GM23338 (cell line): ENCODE measurements around the gene RGS8. TPM values are rescaled to one million over a fixed set of nuclear protein-coding genes. Genes with fewer than 3 reads are reported as not detected.

Source experiments
- ATAC-seq: fragments of 200-7000 bp; cut with Tn5 transposase; 3 replicates; pipeline ENCODE4 v1.9.1; 2020
- DNase-seq: peaks from one replicate; pipeline ENCODE4 v3.0.0-alpha.2; 2015; ENCODE audit warnings: low spot score
- H2AFZ ChIP-seq: fragments of 200-600 bp; sonication (generic); 2 replicates; pipeline ENCODE4 v1.8.0; 2016; ENCODE audit warnings: antibody characterized with exemption, mild to moderate bottlenecking, moderate library complexity
- H3F3A ChIP-seq: fragments of 200-600 bp; sonication (generic); replicated peaks from 2 replicates; pipeline ENCODE4 v1.8.0; 2017; ENCODE audit warnings: antibody characterized with exemption, mixed run types, low read depth
- H3K27ac ChIP-seq: fragments of 200-600 bp; sonication (generic); 2 replicates; pipeline ENCODE4 v1.6.1; 2016; ENCODE audit warnings: low read depth
- H3K27me3 ChIP-seq: fragments of 200-600 bp; sonication (generic); 2 replicates; pipeline ENCODE4 v1.8.0; 2016; ENCODE audit warnings: mild to moderate bottlenecking, mixed run types, moderate library complexity; ENCODE audit not compliant: insufficient read depth
- H3K36me3 ChIP-seq: fragments of 200-600 bp; sonication (generic); 2 replicates; pipeline ENCODE4 v1.8.0; 2016; ENCODE audit warnings: mild to moderate bottlenecking; ENCODE audit not compliant: insufficient read depth
- H3K4me1 ChIP-seq: fragments of 200-600 bp; sonication (generic); 2 replicates; pipeline ENCODE4 v1.8.0; 2016; ENCODE audit warnings: mild to moderate bottlenecking, moderate library complexity; ENCODE audit not compliant: insufficient read depth
- H3K4me2 ChIP-seq: fragments of 200-600 bp; sonication (generic); 2 replicates; pipeline ENCODE4 v1.7.1; 2017; ENCODE audit warnings: mixed run types
- H3K4me3 ChIP-seq: fragments of 200-600 bp; sonication (generic); 2 replicates; pipeline ENCODE4 v1.6.1; 2016; ENCODE audit warnings: mixed run types
- H3K79me2 ChIP-seq: fragments of 200-600 bp; sonication (generic); replicated peaks from 2 replicates; pipeline ENCODE4 v1.8.0; 2017; ENCODE audit warnings: mild to moderate bottlenecking; ENCODE audit not compliant: insufficient read depth
- H3K9me2 ChIP-seq: fragments of 200-600 bp; sonication (generic); 2 replicates; pipeline ENCODE4 v1.8.0; 2017; ENCODE audit not compliant: insufficient read depth
- H4K20me1 ChIP-seq: fragments of 200-600 bp; sonication (generic); replicated peaks from 2 replicates; pipeline ENCODE4 v1.8.0; 2017; ENCODE audit warnings: mild to moderate bottlenecking; ENCODE audit not compliant: insufficient read depth
- H3K27ac Mint-ChIP-seq: 2 replicates; pipeline ENCODE4 v1.8.0; 2020; ENCODE audit warnings: inconsistent platforms, mild to moderate bottlenecking, moderate library complexity, mixed read lengths
- H3K27me3 Mint-ChIP-seq: 3 replicates; pipeline ENCODE4 v1.8.0; 2022; ENCODE audit warnings: low read depth, mild to moderate bottlenecking, moderate library complexity, mixed read lengths, inconsistent platforms; ENCODE audit not compliant: insufficient read depth, poor library complexity
- H3K36me3 Mint-ChIP-seq: 3 replicates; pipeline ENCODE4 v1.8.0; 2021; ENCODE audit warnings: low read depth, mild to moderate bottlenecking, inconsistent platforms, moderate library complexity, mixed read lengths
- H3K4me1 Mint-ChIP-seq: 3 replicates; pipeline ENCODE4 v1.8.0; 2020; ENCODE audit warnings: mild to moderate bottlenecking, inconsistent platforms, mixed read lengths
- H3K4me3 Mint-ChIP-seq: 3 replicates; pipeline ENCODE4 v1.8.0; 2021; ENCODE audit warnings: moderate library complexity, mild to moderate bottlenecking, inconsistent platforms, mixed read lengths
- H3K9me3 Mint-ChIP-seq: 3 replicates; pipeline ENCODE4 v1.8.0; 2020; ENCODE audit warnings: moderate library complexity, mild to moderate bottlenecking, inconsistent platforms, mixed read lengths
- CREB1 ChIP-seq: fragments of 250-450 bp; sonication (Bioruptor Pico); IDR thresholded peaks from 2 replicates; pipeline ENCODE4 v1.5.0; 2020; ENCODE audit warnings: low read depth, mild to moderate bottlenecking, moderate library complexity
- EZH2phosphoT487 ChIP-seq: fragments of 200-600 bp; sonication (generic); IDR thresholded peaks from one replicate; pipeline ENCODE4 v1.8.1; 2018; ENCODE audit warnings: antibody characterized with exemption; ENCODE audit not compliant: unreplicated experiment
- NANOG ChIP-seq: IDR thresholded peaks from 2 replicates; pipeline ENCODE4 v1.6.1; 2016; ENCODE audit warnings: antibody characterized with exemption, borderline replicate concordance
- POLR2AphosphoS5 ChIP-seq: IDR thresholded peaks from 2 replicates; pipeline ENCODE4 v1.6.1; 2016; ENCODE audit warnings: antibody characterized with exemption, low read depth
- ZNF114 ChIP-seq: fragments of 250-450 bp; sonication (Bioruptor Pico); IDR thresholded peaks from 2 replicates; pipeline ENCODE4 v1.5.0; 2020; ENCODE audit warnings: mild to moderate bottlenecking, moderate library complexity
- ZNF331 ChIP-seq: fragments of 250-450 bp; sonication (Bioruptor Pico); IDR thresholded peaks from 2 replicates; pipeline ENCODE4 v1.5.0; 2020; ENCODE audit warnings: low read depth, mild to moderate bottlenecking, moderate library complexity
- polyA plus RNA-seq: library from polyadenylated mRNA; unstranded; fragments of >200 nt; fragmentation: Nextera tagmentation; extraction: Ambion mirVana; gene quantifications from 2 replicates; pipeline ENCODE4 v1.2.1, GENCODE V29; 2016
- total RNA-seq: library from RNA; depleted of rRNA; stranded (reverse); fragments of >200 nt; shearing (Covaris generic); gene quantifications from 2 replicates; pipeline ENCODE4 v1.2.3, GENCODE V29; 2014
- TF ChIP-seq, protein P1 (sequence below): IDR thresholded peaks from one replicate; pipeline ENCODE4 v1.6.1; 2018; ENCODE audit warnings: antibody characterized with exemption; ENCODE audit not compliant: unreplicated experiment

Gene RGS8
- total and polyA plus RNA-seq, 2 experiments from 2014 or later: 0.06 to 2.5 TPM

DNA sequence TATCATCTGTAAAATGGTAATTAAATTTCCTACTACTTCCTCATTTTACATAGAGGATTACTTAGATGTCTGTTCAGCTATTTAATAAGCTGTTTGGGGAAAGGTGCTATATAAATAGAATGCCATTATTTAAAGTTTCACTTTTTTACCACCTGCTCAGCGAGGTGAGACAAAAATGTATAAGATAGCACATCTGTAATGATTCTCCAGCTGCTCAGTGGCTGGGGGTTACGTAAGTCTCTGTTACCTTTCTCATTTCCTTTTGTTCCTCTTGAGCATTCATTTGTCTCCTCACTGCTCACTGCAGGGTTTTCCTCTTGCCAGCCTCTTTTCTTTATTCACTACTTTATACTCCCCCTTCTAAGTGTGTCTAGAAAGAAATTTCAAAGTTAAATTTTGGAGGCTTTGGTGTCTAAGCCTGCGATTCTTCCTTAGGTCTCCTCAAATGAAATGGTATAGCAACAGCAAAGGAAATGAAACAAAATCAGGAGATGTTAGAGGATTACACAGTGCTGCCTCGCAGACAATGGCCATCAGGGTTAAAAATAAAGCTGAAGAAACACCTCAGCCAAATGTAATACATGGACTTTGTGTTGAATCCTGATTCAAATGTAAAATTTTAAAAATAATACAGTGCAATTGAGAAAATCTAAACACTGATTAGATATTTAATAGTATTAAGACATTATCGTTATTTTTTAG is 6.8 kb downstream of the RGS8 start:
- Mint-ChIP-seq H3K36me3 (no peaks in the 10 kb centered on the region), H3K4me3 (no peak overlapping the region), H3K27me3 (peaks cover 11% of the 10 kb centered on the region), H3K4me1 (peaks cover 29% of the 10 kb centered on the region), H3K9me3 (no peaks in the 10 kb centered on the region), H3K27ac (no peak overlapping the region)
- Histone ChIP-seq H3F3A (no peaks in the 10 kb centered on the region), H3K9me2 (peaks cover 7% of the 10 kb centered on the region; the same call in 1 of the 2 replicates), H3K4me3 (no peak overlapping the region), H3K27ac (no peak overlapping the region), H3K79me2 (no peaks in the 10 kb centered on the region), H2AFZ (no peak overlapping the region), H3K27me3 (no peaks in the 10 kb centered on the region), H3K36me3 (no peaks in the 10 kb centered on the region), H3K4me1 (peaks cover 11% of the 10 kb centered on the region), H4K20me1 (no peaks in the 10 kb centered on the region), H3K4me2 (no peak overlapping the region)
- DNase-seq: no peak
- TF ChIP-seq, protein P1, sequence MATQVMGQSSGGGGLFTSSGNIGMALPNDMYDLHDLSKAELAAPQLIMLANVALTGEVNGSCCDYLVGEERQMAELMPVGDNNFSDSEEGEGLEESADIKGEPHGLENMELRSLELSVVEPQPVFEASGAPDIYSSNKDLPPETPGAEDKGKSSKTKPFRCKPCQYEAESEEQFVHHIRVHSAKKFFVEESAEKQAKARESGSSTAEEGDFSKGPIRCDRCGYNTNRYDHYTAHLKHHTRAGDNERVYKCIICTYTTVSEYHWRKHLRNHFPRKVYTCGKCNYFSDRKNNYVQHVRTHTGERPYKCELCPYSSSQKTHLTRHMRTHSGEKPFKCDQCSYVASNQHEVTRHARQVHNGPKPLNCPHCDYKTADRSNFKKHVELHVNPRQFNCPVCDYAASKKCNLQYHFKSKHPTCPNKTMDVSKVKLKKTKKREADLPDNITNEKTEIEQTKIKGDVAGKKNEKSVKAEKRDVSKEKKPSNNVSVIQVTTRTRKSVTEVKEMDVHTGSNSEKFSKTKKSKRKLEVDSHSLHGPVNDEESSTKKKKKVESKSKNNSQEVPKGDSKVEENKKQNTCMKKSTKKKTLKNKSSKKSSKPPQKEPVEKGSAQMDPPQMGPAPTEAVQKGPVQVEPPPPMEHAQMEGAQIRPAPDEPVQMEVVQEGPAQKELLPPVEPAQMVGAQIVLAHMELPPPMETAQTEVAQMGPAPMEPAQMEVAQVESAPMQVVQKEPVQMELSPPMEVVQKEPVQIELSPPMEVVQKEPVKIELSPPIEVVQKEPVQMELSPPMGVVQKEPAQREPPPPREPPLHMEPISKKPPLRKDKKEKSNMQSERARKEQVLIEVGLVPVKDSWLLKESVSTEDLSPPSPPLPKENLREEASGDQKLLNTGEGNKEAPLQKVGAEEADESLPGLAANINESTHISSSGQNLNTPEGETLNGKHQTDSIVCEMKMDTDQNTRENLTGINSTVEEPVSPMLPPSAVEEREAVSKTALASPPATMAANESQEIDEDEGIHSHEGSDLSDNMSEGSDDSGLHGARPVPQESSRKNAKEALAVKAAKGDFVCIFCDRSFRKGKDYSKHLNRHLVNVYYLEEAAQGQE: no peak
- TF ChIP-seq EZH2phosphoT487 (no peak), POLR2AphosphoS5 (no peak), NANOG (no peak), CREB1 (CRISPR knock-in tag) (no peak), ZNF331 (CRISPR knock-in tag) (no peak)
- ATAC-seq: no peak

DNA sequence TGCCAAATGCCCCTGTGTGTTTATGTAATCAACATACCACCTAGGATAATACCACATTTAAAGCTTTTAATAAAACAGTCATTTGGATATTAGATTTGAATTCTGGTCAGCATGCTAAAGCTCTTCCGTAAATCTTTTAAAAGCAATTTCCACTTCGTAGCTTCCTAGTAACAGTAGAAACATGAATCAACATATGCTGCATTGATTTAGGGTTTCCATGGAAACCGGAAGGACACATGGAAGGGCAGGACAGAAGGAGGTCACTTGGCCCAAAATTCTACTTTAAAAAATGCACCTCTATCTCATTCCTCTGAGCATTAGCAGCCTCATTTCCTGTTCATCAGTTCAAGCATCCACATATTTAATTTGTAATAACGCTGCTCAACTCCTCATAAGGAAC is 8.1 kb downstream of the RGS8 start:
- Histone ChIP-seq H4K20me1 (no peaks in the 10 kb centered on the region), H3K36me3 (no peaks in the 10 kb centered on the region), H3K9me2 (peaks cover 7% of the 10 kb centered on the region; the same call in 1 of the 2 replicates), H3F3A (no peaks in the 10 kb centered on the region), H3K27me3 (no peaks in the 10 kb centered on the region), H3K27ac (no peak overlapping the region), H3K4me1 (peaks cover 23% of the 10 kb centered on the region), H3K4me2 (no peak overlapping the region), H3K4me3 (no peak overlapping the region), H2AFZ (no peak overlapping the region), H3K79me2 (no peaks in the 10 kb centered on the region)
- H3K27me3 Mint-ChIP-seq: peaks cover 14% of the 10 kb centered on the region
- H3K4me1 Mint-ChIP-seq: peaks cover 42% of the 10 kb centered on the region
- H3K36me3 Mint-ChIP-seq: no peaks in the 10 kb centered on the region
- H3K27ac Mint-ChIP-seq: no peak overlapping the region
- TF ChIP-seq ZNF114 (CRISPR knock-in tag) (no peak), ZNF331 (CRISPR knock-in tag) (no peak), POLR2AphosphoS5 (no peak)
- DNase-seq: no peak
- no peaks in the 10 kb centered on the region for H3K9me3 Mint-ChIP-seq
- no peak for ATAC-seq
- H3K4me3 Mint-ChIP-seq: no peak overlapping the region
